HG02970 (cell line): ENCODE measurements around the gene LRP4.
"Not testable (repeated sequence)": the region's sequence is repeated elsewhere in the genome, so short reads cannot be mapped to it uniquely, and the experiment has no call there.

Source experiments
- ATAC-seq: cut with Tn5 transposase; IDR thresholded peaks from one replicate; pipeline ENCODE4 v1.9.1; 2021; ENCODE audit warnings: mild to moderate bottlenecking, moderate library complexity, moderate number of reproducible peaks; ENCODE audit not compliant: unreplicated experiment, low FRiP score

LRP4 gene, protein sequence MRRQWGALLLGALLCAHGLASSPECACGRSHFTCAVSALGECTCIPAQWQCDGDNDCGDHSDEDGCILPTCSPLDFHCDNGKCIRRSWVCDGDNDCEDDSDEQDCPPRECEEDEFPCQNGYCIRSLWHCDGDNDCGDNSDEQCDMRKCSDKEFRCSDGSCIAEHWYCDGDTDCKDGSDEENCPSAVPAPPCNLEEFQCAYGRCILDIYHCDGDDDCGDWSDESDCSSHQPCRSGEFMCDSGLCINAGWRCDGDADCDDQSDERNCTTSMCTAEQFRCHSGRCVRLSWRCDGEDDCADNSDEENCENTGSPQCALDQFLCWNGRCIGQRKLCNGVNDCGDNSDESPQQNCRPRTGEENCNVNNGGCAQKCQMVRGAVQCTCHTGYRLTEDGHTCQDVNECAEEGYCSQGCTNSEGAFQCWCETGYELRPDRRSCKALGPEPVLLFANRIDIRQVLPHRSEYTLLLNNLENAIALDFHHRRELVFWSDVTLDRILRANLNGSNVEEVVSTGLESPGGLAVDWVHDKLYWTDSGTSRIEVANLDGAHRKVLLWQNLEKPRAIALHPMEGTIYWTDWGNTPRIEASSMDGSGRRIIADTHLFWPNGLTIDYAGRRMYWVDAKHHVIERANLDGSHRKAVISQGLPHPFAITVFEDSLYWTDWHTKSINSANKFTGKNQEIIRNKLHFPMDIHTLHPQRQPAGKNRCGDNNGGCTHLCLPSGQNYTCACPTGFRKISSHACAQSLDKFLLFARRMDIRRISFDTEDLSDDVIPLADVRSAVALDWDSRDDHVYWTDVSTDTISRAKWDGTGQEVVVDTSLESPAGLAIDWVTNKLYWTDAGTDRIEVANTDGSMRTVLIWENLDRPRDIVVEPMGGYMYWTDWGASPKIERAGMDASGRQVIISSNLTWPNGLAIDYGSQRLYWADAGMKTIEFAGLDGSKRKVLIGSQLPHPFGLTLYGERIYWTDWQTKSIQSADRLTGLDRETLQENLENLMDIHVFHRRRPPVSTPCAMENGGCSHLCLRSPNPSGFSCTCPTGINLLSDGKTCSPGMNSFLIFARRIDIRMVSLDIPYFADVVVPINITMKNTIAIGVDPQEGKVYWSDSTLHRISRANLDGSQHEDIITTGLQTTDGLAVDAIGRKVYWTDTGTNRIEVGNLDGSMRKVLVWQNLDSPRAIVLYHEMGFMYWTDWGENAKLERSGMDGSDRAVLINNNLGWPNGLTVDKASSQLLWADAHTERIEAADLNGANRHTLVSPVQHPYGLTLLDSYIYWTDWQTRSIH (N-terminal part only)

GRCh38 chr11:46918083-46918787 lies at the start of gene LRP4:
Gene LRP4 (minus strand): TSS chr11:46918550. CDS start chr11:46918379, 171 bp downstream.
- ATAC-seq, result no peak

- ATAC-seq, result no peak
Measured at GRCh38 chr11:46967962-46968361, 49.6 kb upstream of the LRP4 start.

GRCh38 chr11:46966773-46967172 lies 48.4 kb upstream of the LRP4 start:
- ATAC-seq, result no peak

DNA sequence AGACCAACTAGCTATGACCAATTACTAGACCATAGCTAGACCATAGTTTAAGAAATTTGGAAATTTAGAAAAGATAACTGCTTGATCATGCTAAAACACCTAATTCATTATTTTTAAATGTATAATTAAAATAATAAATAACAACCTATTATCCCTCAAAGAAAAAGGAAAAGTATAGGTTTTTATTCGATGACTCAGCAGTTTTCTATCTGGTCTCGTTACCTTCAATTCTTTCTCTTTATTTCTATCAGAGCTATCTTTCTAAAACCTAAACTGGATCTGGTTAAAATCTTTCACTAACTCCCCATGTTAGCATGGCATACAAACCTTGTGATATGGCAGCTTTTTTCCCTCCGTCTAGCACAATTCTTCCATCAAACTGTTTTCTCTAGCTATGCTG lies 45.5 kb upstream of the LRP4 start:
- ATAC-seq, result no peak

DNA sequence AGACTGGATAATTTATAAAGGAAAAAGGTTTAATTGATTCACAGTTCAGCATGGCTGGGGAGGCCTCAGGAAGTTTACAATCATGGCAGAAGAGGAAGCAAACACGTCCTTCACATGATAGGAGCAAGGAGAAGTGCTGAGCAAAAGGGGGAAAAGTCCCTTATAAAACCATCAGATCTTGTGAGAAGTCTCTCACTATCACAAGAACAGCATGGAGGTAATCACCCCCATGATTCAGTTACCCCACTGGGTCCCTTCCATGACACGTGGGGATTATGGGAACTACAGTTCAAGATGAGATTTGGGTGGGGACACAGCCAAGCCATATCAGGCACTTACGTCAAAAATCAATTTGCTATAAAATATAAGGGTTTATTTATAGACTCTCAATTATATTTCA lies 43.5 kb upstream of the LRP4 start:
- not testable (repeated sequence) for ATAC-seq

DNA sequence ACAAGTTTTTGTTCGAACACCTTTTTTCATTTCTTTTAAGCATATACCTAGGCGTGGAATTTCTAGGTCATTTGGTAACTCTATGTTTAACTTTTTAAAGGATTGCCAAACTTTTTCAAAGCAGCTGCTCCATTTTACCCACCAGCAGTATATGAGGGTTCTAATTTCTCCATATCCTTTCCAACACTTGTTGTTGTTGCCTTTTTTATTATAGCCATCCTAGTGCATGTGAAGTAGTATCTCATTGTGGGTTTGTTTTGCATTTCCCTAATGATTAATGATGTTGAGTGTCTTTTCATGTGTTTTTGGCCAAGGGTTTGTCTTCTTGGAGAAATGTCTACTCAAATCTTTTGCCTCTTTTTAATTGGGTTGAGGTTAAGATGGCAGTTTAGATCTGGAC lies 42.7 kb upstream of the LRP4 start:
- ATAC-seq, result no peak

GRCh38 chr11:46958777-46959176 lies 40.4 kb upstream of the LRP4 start:
- ATAC-seq, result no peak

DNA sequence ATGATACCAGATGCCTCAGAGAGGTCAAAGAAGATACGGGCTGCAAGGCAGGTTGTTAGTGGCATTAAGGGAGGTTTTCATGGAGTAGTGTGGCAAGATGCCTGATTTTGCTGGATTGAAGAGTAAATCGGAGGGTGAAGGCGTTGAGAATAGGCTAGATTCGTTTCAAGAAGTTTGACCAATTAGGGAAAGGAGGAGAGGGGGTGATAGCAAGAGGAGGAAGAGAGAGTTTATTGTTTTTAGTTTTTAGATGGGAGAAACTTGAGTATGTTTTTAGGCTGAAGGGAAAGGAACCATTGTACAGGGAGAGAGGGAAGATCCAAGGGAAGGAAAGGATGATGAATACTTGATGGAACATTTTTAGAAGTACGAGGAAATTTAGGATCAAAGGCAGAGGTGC lies 34.7 kb upstream of the LRP4 start:
- ATAC-seq, result no peak

- ATAC-seq, result no peak
Measured at GRCh38 chr11:46952553-46952952, 34.2 kb upstream of the LRP4 start.

GRCh38 chr11:46951864-46952263 lies 33.5 kb upstream of the LRP4 start:
- ATAC-seq, result no peak

- no peak for ATAC-seq
Measured at GRCh38 chr11:46949297-46949696, 30.9 kb upstream of the LRP4 start.

DNA sequence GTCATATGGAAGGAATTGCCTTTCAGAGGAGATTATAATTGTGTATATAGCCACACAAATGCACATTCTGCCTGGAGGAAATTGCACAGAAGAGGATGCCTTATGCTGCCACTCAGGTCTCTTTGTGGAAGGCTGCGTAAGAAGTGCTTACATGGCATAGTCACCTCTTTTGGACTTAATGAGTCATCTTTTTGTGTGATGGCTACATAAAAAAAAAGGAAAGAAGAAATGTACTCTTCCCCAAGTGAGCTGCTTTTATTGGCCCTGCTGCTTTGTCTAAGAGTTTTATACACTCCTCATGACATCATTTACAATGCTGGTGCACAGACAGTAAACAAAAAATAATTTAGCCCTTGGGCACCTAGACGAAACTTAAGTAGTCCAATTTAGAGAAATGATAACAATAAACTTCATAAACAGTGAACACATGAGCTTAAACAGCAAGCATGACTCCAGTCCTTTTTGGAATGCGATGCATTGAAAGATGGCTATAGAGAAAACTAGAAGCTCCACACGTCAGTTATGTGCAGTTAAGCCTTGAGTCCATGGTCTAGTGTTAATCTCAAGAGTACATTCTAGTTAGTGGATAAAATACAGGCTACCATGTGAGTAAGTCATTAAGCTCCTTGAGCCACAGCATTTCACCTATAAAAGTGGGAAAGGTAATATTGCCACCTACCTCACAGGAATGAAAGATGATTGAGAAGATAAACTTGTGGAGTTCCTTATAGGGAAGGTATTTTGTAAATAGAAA lies 30.2 kb upstream of the LRP4 start:
- ATAC-seq, result no peak

DNA sequence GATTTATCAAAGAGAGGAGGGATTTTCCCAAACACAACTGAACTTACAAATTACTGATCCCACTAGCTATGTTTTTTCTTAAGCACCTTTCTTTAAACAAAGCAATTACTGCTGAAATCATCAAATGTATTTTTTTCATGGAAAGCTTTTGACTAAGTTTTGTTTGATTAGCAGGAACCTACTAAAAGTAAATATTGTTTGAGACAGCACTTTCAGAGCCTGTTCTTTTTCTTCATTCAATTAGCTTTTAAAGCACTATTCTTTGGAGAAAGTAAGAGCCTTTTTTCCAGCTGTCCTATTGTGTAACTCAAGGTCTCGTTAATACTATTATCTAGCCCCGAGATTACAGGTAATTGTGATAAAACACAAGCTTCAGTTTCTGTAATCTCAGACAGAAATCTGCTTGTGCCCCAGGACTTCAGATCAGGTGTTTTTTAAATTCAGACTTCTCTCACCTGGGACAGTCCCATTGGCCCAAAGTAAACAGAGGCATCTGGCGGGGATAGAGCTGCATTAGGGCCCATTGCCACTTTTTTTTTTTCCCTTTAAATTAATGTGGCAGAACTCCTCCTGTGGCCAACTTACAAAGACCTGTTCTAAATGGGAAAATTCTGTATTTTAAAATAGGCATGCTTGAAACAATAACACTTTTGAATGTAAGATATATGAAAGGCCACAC lies 29.2 kb upstream of the LRP4 start:
- no peak for ATAC-seq

DNA sequence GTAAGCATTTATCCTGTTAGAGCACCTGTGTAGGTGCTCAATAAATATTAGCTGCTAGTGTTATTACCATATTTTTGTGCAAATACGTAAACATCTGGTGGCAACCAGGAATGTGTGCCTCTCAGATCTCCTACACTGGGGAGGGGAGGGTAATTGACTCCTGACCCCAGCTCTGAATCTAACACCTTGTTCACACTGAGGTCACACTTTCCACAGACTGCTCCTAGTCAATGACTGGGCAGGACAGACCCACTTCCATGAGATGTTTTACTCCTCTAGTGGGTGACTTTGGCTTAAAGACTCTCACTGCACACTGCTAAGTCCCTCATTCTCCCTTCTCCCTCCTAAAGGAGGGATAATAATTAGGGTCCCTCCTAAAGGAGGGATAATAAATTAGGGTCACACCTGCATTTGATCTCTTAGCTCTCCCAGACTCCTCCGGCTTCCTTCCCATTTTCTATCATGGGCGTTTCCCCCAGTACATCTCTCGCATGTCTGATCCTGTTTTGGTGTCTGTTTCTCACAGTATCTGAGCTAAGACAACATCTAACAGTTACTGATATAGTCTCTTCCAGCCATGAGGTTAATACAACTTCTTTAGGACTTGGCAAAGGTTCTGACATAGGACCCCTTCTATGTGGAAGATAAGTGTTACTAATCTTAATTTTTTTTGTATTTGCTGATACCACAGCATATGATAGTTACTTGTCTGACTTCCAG lies 26.2 kb upstream of the LRP4 start:
- no peak for ATAC-seq

DNA sequence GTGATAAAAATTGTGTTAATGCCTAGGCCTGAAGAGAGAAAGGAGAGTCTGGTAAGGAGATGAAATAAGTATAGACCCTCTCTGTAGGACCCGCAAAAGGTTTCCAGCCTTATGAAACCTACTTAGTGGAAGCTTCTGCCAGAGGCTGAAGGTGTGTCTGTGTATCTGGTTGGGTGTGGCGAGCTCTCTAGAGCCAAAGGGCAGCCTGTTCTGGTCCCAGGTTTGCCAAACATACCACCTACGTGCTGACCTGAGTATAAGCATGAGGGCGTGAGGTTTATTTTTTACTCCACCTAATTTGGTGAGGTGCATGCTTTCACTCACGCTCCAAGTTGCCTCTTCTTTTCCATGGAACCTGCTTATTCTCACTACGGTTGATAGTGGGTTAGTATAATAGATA lies 23.8 kb upstream of the LRP4 start:
- ATAC-seq, result no peak

DNA sequence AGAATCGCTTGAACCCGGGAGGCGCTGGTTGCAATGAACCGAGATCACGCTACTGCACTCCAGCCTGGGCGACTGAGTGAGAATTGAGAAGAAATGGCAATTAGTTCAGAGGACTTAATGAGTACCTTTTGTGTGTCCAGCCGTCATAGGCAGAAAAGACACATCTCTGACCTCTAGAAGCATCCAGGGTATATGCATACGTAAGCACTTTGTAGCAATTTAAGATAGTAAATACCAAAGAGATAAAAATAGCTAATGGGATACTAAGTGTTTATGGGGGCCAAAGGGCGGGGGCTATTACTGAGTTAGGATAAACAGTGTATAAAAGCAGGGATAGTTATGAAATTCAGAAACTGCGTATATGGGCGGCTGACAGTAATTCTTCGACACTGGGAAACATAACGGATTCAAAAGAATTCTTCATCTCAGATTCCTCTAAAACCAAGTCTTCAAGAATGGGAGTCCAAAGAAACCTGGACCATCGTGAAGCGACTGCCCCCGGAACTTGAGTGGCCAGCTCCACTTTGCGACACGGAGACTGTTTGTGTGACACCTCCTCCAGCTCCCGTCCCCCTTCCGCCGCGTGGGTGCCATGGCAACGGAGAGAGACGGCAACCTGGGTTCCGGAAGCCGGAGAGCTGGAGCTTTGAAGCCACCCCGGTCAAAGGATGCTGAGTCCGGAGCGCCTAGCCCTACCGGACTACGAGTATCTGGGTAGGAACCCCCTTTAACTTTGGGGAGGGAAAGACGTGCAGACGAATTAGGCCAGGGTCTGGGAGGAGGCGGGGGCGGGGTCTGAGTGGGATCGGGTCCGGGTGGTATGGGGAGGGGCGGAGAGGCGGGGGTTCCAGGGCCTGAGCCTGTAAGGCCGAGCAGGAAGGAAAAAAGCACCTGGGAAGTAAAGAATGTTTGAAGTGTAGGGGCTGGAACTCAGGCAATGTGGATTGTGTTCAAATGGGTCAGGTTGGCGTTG lies 18.1 kb upstream of the LRP4 start, which contains the start of gene CSTPP1:
Gene CSTPP1 (plus strand): TSS at position 624 of the 973 bp plus-strand sequence. CDS start 45 bp downstream, at position 669.
- peak; percentile 82 for ATAC-seq

- ATAC-seq, result no peak
Measured at GRCh38 chr11:46930089-46930488, 11.7 kb upstream of the LRP4 start.
